Endothelial cell (in vitro differentiated cells): Measurements from ENCODE around the gene PERM1. TPM values are rescaled to one million over a fixed set of nuclear protein-coding genes. Genes with fewer than 3 reads are reported as not detected.

Source experiments
- DNase-seq: peaks from one replicate; pipeline ENCODE4 v3.0.0; 2021; ENCODE audit warnings: low spot score
- H3K27ac Mint-ChIP-seq: one replicate; pipeline ENCODE4 v1.8.0; 2021; ENCODE audit warnings: mixed read lengths, inconsistent platforms; ENCODE audit not compliant: unreplicated experiment
- H3K27me3 Mint-ChIP-seq: one replicate; pipeline ENCODE4 v1.8.0; 2021; ENCODE audit warnings: mild to moderate bottlenecking, moderate library complexity, mixed read lengths, inconsistent platforms; ENCODE audit not compliant: unreplicated experiment
- H3K36me3 Mint-ChIP-seq: one replicate; pipeline ENCODE4 v1.8.0; 2021; ENCODE audit warnings: mild to moderate bottlenecking, low read depth, mixed read lengths, inconsistent platforms; ENCODE audit not compliant: unreplicated experiment
- H3K4me1 Mint-ChIP-seq: one replicate; pipeline ENCODE4 v1.8.0; 2021; ENCODE audit warnings: mild to moderate bottlenecking, mixed read lengths, inconsistent platforms; ENCODE audit not compliant: unreplicated experiment
- H3K4me3 Mint-ChIP-seq: one replicate; pipeline ENCODE4 v1.8.0; 2021; ENCODE audit warnings: mild to moderate bottlenecking, mixed read lengths, inconsistent platforms; ENCODE audit not compliant: unreplicated experiment
- H3K9me3 Mint-ChIP-seq: one replicate; pipeline ENCODE4 v1.8.0; 2021; ENCODE audit warnings: mixed read lengths, inconsistent platforms; ENCODE audit not compliant: unreplicated experiment
- CTCF ChIP-seq: fragments of 200-600 bp; sonication (generic); IDR thresholded peaks from one replicate; pipeline ENCODE4 v1.5.0; 2021; ENCODE audit warnings: antibody characterized with exemption; ENCODE audit not compliant: unreplicated experiment
- total RNA-seq: library from RNA; stranded (reverse); fragmentation: NEBNext Ultra II Directional; extraction: Animal tissue kit (Norgen Biotek cat#: 25700); gene quantifications from one replicate; pipeline ENCODE4 v1.2.1, GENCODE V29; 2021; ENCODE audit not compliant: unreplicated experiment

Gene PERM1
- total RNA-seq, 1 donor from 2014 or later, result not detected

DNA sequence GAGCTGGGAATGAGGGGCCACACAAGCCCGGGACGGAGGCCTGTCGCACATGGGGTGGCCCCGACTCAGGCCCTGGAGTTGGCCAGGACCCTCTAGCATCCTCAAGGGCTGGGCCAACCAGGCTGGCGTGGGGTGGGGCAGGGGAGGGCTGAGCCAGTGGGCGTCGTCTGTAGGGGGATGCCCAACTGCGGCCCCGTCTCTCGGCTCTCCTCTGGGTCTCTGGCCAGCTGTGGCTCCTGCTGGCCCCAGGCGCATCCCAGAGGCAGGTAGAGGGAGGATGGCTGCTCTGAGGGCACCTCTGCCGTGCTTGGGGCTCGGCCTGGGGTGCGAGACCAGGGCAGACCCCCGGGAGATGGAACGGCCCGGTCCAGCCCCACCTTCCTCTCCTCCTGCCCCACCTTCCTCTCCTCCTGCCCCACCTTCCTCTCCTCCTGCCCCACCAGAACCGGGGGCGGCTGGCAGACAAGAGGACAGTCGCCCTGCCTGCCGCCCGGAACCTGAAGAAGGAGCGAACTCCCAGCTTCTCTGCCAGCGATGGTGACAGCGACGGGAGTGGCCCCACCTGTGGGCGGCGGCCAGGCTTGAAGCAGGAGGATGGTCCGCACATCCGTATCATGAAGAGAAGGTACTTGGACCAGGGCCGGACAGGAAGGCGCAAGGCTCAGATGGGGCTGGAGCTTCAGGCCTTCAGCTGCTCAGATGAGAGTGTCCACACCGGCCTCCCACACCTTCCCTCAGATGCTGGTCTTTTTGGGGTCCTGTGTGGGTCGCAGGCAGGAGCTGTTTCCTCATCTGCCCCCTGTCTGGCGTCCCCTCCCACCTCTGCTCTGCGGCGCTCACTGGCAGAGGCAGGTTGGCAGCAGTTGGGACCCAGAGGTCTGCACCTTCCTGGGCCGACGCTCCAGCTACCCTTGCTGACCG, 51.9 kb downstream of the PERM1 start:
- H3K4me3 Mint-ChIP-seq, result no peak overlapping the region

DNA sequence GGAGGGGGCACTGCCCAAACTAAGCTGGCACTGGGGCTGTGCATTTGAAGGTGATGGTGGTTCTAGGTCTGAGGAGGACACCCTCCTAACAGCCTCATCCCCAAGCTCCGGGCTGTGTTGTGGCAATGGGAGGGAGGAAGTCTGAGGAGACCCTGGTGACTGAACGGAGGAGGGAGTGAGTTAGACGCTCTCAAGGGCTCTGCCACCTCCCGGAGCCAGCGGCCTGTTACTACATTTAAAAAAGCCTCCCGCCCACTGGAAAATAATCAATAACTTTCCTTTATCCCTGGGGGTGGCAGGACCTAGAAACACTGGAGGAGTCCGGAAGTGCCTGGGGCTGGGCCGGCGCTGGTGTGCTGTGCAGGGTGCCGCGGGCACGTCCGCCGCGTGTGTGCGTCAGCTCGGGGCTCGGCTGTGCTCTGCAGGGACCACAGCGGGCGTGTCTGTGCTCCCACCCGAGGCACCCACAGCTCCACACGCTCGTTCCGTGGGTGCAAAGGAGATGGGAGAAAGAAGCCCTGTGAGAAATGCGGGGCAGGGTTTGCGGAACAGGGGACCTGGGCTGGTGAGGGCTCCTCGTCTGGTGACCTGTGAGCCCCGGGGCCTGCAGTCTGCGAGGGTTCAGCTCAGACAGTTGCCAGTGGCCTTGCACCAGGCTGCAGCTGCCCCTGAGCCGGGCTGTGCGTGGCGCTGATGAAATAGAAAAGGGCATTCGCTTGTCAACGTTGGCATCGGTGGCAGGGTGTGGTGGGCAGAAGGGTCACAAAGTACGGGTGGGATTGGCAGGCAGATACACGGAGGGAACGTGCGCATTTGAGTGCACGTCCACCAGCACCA, 52.9 kb downstream of the PERM1 start:
- DNase-seq, result no peak
- Mint-ChIP-seq H3K9me3 (no peaks in the 10 kb centered on the region), H3K4me3 (no peak overlapping the region), H3K27me3 (peaks cover 20% of the 10 kb centered on the region), H3K27ac (no peak overlapping the region), H3K36me3 (no peaks in the 10 kb centered on the region), H3K4me1 (peaks cover 4% of the 10 kb centered on the region)
- TF ChIP-seq CTCF, result no peak

More for the DNA sequence above, 51.9 kb downstream of the PERM1 start:
- Mint-ChIP-seq H3K9me3 (no peaks in the 10 kb centered on the region), H3K27ac (no peak overlapping the region), H3K36me3 (no peaks in the 10 kb centered on the region), H3K27me3 (peaks cover 22% of the 10 kb centered on the region), H3K4me1 (peaks cover 4% of the 10 kb centered on the region)
- TF ChIP-seq CTCF, result no peak
- no peak for DNase-seq

GRCh38 chr1:927748-928147, 54.1 kb downstream of the PERM1 start:
- H3K27ac Mint-ChIP-seq, result no peak overlapping the region
- no peaks in the 10 kb centered on the region for H3K9me3 Mint-ChIP-seq
- DNase-seq, result no peak
- peaks cover 4% of the 10 kb centered on the region for H3K4me1 Mint-ChIP-seq
- H3K27me3 Mint-ChIP-seq, result peaks cover 22% of the 10 kb centered on the region
- no peaks in the 10 kb centered on the region for H3K36me3 Mint-ChIP-seq
- H3K4me3 Mint-ChIP-seq, result no peak overlapping the region
- TF ChIP-seq CTCF, result no peak

- no peak for TF ChIP-seq CTCF
Measured at GRCh38 chr1:927234-927633, 54.7 kb downstream of the PERM1 start.

More at GRCh38 chr1:927234-927633, 54.7 kb downstream of the PERM1 start:
- H3K27me3 Mint-ChIP-seq, result peaks cover 25% of the 10 kb centered on the region
- H3K9me3 Mint-ChIP-seq, result no peaks in the 10 kb centered on the region
- H3K36me3 Mint-ChIP-seq, result no peaks in the 10 kb centered on the region
- no peak for DNase-seq
- peaks cover 4% of the 10 kb centered on the region for H3K4me1 Mint-ChIP-seq
- no peak overlapping the region for H3K4me3 Mint-ChIP-seq
- no peak overlapping the region for H3K27ac Mint-ChIP-seq
